HCT116 (cell line): Measurements from ENCODE around the gene PLEKHJ1. TPM values are rescaled to one million over a fixed set of nuclear protein-coding genes. Genes with fewer than 3 reads are reported as not detected.

ENCODE experiments used
- ATAC-seq: fragments of 200-7000 bp; cut with Tn5 transposase; 2 replicates; pipeline ENCODE4 v1.9.1; 2020; ENCODE audit warnings: mild to moderate bottlenecking, moderate library complexity
- BruUV-seq: library from RNA; stranded (reverse); fragments of 400-500 nt; replicated peaks from 2 replicates; lab custom pipeline; 2021; lab: Mats Ljungman, UMichigan
- CTCF ChIA-PET: fragments of 300-600 bp; sonication (Branson Sonifier 250); formaldehyde crosslinking; loops from one replicate; lab custom pipeline; 2021; ENCODE audit warnings: antibody characterized with exemption; lab: Charles Lee
- POLR2A ChIA-PET: fragments of 300-600, 350-600 bp; sonication (Branson Sonifier 250); formaldehyde crosslinking; loops from one replicate; lab custom pipeline; 2021; ENCODE audit warnings: antibody characterized with exemption; lab: Charles Lee
- RAD21 ChIA-PET, 2 experiments: fragments of 300-600 bp; sonication (Branson Sonifier 250); formaldehyde crosslinking; loops; one replicate each; lab custom pipeline; 2023; ENCODE audit warnings: low total read pairs in 2 of 2; ENCODE audit not compliant: uncharacterized antibody in 2 of 2, unreplicated experiment in 2 of 2, low non-redundant PET in 1 of 2; lab: Charles Lee
- DNase-seq: peaks from one replicate; pipeline ENCODE4 v3.0.0-alpha.2; 2010; ENCODE audit warnings: low read depth, low spot score
- H2AFZ ChIP-seq: fragments of 200-600 bp; shearing (Covaris generic), sonication (generic); 2 replicates; pipeline ENCODE4 v1.6.1; 2017; ENCODE audit warnings: low read depth, mixed run types, mixed read lengths, antibody characterized with exemption, low read length; ENCODE audit not compliant: poor library complexity, severe bottlenecking
- H3K27ac ChIP-seq: 2 replicates; pipeline ENCODE4 v1.5.1; 2012; ENCODE audit warnings: low read depth, low read length
- H3K27me3 ChIP-seq: fragments of 200-600 bp; sonication (generic); 2 replicates; pipeline ENCODE4 v1.6.1; 2016; ENCODE audit warnings: mixed run types, low read length, mixed read lengths; ENCODE audit not compliant: insufficient read depth
- H3K36me3 ChIP-seq, 2 experiments: fragments of 200-500 bp in 1 of 2; fragments of 200-600 bp in 1 of 2; sonication (Bioruptor generic) in 1 of 2; sonication (generic) in 1 of 2; 2 replicates each; pipeline versions ENCODE4 v1.5.1 to v1.6.1; 2014 to 2016; ENCODE audit warnings: low read length in 2 of 2, inconsistent platforms in 1 of 2, mixed read lengths in 1 of 2, mixed run types in 1 of 2; ENCODE audit not compliant: insufficient read depth in 2 of 2, control insufficient read depth in 1 of 2
- H3K4me1 ChIP-seq, 2 experiments: fragments of 200-600 bp in 1 of 2; sonication (generic) in 1 of 2; 2 replicates each; pipeline versions ENCODE4 v1.5.1 to v1.6.1; 2012 to 2017; ENCODE audit warnings: low read length in 2 of 2, inconsistent platforms in 1 of 2, mild to moderate bottlenecking in 1 of 2, mixed read lengths in 1 of 2, mixed run types in 1 of 2, moderate library complexity in 1 of 2; ENCODE audit not compliant: insufficient read depth in 2 of 2, control insufficient read depth in 1 of 2
- H3K4me2 ChIP-seq: fragments of 200-600 bp; sonication (generic); 2 replicates; pipeline ENCODE4 v1.6.1; 2017; ENCODE audit warnings: mixed run types, low read length, mixed read lengths
- H3K4me3 ChIP-seq, 2 experiments: fragments of 200-600 bp in 1 of 2; sonication (generic) in 1 of 2; replicated peaks in 1 of 2; 2 replicates each; pipeline ENCODE4 v1.5.1; 2011 to 2016; ENCODE audit warnings: low read length in 2 of 2, control low read depth in 1 of 2, low read depth in 1 of 2, mild to moderate bottlenecking in 1 of 2, mixed read lengths in 1 of 2, mixed run types in 1 of 2
- H3K79me2 ChIP-seq: fragments of 200-600 bp; sonication (generic); 2 replicates; pipeline ENCODE4 v1.6.1; 2017; ENCODE audit warnings: mild to moderate bottlenecking, mixed run types, low read length, moderate library complexity, mixed read lengths; ENCODE audit not compliant: insufficient read depth
- H3K9ac ChIP-seq: fragments of 200-600 bp; sonication (generic); 2 replicates; pipeline ENCODE4 v1.6.1; 2016; ENCODE audit warnings: low read length, mixed read lengths
- H3K9me2 ChIP-seq: fragments of 200-600 bp; sonication (generic), shearing (Covaris generic); 2 replicates; pipeline ENCODE4 v1.6.1; 2017; ENCODE audit warnings: mixed run types, mild to moderate bottlenecking, moderate library complexity; ENCODE audit not compliant: insufficient read depth
- H3K9me3 ChIP-seq, 2 experiments: fragments of 200-500 bp in 1 of 2; fragments of 200-600 bp in 1 of 2; sonication (Bioruptor generic) in 1 of 2; sonication (generic) in 1 of 2; 2 replicates each; pipeline ENCODE4 v1.6.1; 2014 to 2017; ENCODE audit warnings: low read length in 2 of 2, mixed read lengths in 2 of 2, inconsistent platforms in 1 of 2, low read depth in 1 of 2, mild to moderate bottlenecking in 1 of 2, mixed run types in 1 of 2, moderate library complexity in 1 of 2; ENCODE audit not compliant: control insufficient read depth in 1 of 2, insufficient read depth in 1 of 2
- H4K20me1 ChIP-seq: fragments of 200-600 bp; sonication (generic), shearing (Covaris generic); 2 replicates; pipeline ENCODE4 v1.6.1; 2017; ENCODE audit warnings: mixed run types, mild to moderate bottlenecking, moderate library complexity; ENCODE audit not compliant: insufficient read depth
- CBX3 ChIP-seq: IDR thresholded peaks from 2 replicates; pipeline ENCODE4 v1.6.1; 2012; ENCODE audit warnings: low read depth
- CEBPB ChIP-seq: IDR thresholded peaks from 2 replicates; pipeline ENCODE4 v1.6.1; 2012; ENCODE audit warnings: low read depth
- EGR1 ChIP-seq: IDR thresholded peaks from 2 replicates; pipeline ENCODE4 v1.6.1; 2012; ENCODE audit warnings: low read depth
- ELF1 ChIP-seq: IDR thresholded peaks from 2 replicates; pipeline ENCODE4 v1.6.1; 2012; ENCODE audit warnings: low read depth, borderline replicate concordance
- EZH2 ChIP-seq: fragments of 200-600 bp; sonication (generic); IDR thresholded peaks from 2 replicates; pipeline ENCODE4 v1.6.1; 2017; ENCODE audit warnings: antibody characterized with exemption, mixed run types
- EZH2phosphoT487 ChIP-seq: fragments of 200-600 bp; IDR thresholded peaks from 2 replicates; pipeline ENCODE4 v1.6.1; 2018; ENCODE audit warnings: antibody characterized with exemption, borderline replicate concordance
- JUND ChIP-seq: IDR thresholded peaks from 2 replicates; pipeline ENCODE4 v1.6.1; 2012
- POLR2A ChIP-seq: IDR thresholded peaks from 2 replicates; pipeline ENCODE4 v1.7.0; 2011; ENCODE audit warnings: borderline replicate concordance; ENCODE audit not compliant: insufficient read depth, insufficient read length; ENCODE audit errors: extremely low read depth
- POLR2AphosphoS5 ChIP-seq: IDR thresholded peaks from 2 replicates; pipeline ENCODE4 v1.6.1; 2011; ENCODE audit warnings: mild to moderate bottlenecking, low read depth, low read length, moderate library complexity
- RAD21 ChIP-seq: IDR thresholded peaks from 2 replicates; pipeline ENCODE4 v1.6.1; 2012; ENCODE audit warnings: low read depth, mild to moderate bottlenecking
- SIN3A ChIP-seq: IDR thresholded peaks from 2 replicates; pipeline ENCODE4 v1.6.1; 2012; ENCODE audit warnings: low read depth
- SRF ChIP-seq: IDR thresholded peaks from 2 replicates; pipeline ENCODE4 v1.6.1; 2012; ENCODE audit warnings: low read depth
- TCF7L2 ChIP-seq: IDR thresholded peaks from 2 replicates; pipeline ENCODE4 v1.7.0; 2011; ENCODE audit warnings: borderline replicate concordance, inconsistent platforms; ENCODE audit not compliant: insufficient read depth, insufficient read length; ENCODE audit errors: extremely low read depth
- YY1 ChIP-seq: IDR thresholded peaks from 2 replicates; pipeline ENCODE4 v1.6.1; 2011; ENCODE audit warnings: low read length, low read depth, moderate library complexity, mild to moderate bottlenecking; ENCODE audit not compliant: insufficient replicate concordance; ENCODE audit errors: extremely low read depth
- ZFX ChIP-seq: fragments of 450-650 bp; IDR thresholded peaks from 2 replicates; pipeline ENCODE4 v1.6.1; 2017
- intact Hi-C: fragments of 100-400 bp; cut with micrococcal nuclease; formaldehyde crosslinking; loops from 2 replicates; pipeline ENCODE4 v1.10.0; 2022
- total RNA-seq: library from RNA; stranded (reverse); gene quantifications from one replicate; pipeline ENCODE4 v1.2.1, GENCODE V29; 2021; ENCODE audit not compliant: unreplicated experiment
- TF ChIP-seq, protein P1 (sequence below): IDR thresholded peaks from 2 replicates; pipeline ENCODE4 v1.6.1; 2012
- TF ChIP-seq, protein P2 (sequence below): IDR thresholded peaks from 2 replicates; pipeline ENCODE4 v1.6.1; 2012
- TF ChIP-seq, protein P3 (sequence below): IDR thresholded peaks from 2 replicates; pipeline ENCODE4 v1.6.1; 2012; ENCODE audit warnings: low read depth
- TF ChIP-seq, protein P4 (sequence below): IDR thresholded peaks from 2 replicates; pipeline ENCODE4 v1.6.1; 2011; ENCODE audit warnings: mild to moderate bottlenecking, low read length, moderate library complexity; ENCODE audit not compliant: insufficient replicate concordance; ENCODE audit errors: extremely low read depth

The PLEKHJ1 gene
- total RNA-seq, 1 experiment from 2014 or later = 88.2 TPM

DNA sequence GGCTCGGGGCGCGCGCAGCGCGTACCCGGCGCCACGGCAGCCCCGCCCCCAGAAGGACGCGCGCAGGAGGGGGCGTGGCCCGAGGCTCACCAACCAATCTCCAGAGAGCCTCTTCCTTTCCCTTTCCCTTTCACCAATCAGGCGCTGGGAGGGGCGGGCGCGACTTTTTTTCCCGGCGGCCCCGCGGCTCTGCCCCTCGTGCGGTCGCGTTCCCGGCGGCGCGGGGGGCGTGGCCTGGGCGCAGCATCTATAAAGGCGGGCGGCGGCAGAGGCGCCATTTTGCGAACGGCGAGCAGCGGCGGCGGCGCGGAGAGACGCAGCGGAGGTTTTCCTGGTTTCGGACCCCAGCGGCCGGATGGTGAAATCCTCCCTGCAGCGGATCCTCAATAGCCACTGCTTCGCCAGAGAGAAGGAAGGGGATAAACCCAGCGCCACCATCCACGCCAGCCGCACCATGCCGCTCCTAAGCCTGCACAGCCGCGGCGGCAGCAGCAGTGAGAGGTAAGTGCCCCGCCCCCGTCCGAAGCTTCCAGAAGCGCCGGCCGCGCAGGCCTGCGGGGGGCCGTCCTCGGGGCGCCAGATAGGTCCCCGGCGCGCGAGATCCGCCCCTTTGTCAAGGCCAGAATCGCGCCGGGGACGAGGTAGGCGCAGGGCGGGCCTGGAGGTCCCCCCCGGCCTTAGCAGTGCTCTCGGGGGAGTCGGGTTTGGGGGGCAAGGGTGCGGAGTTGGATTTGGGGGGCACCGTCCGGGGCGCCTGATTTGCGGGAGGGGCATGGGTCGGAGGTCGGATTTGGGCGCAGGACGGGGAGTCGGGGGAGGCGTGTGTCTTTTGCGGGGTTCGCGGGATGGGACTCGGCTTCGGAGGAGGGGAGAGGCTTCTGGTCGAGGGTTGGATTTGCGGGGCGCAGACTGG is 33.4 kb upstream of the PLEKHJ1 start (continued):
- TF ChIP-seq, protein P1, sequence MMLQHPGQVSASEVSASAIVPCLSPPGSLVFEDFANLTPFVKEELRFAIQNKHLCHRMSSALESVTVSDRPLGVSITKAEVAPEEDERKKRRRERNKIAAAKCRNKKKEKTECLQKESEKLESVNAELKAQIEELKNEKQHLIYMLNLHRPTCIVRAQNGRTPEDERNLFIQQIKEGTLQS = no peak
- TF ChIP-seq ELF1 (no peak), CBX3 (no peak; the same call in 1 of the 2 replicates), POLR2AphosphoS5 (peak; percentile 100), SIN3A (peak; percentile 97), TCF7L2 (no peak)
- TF ChIP-seq, all 23 proteins: peak for 11

DNA sequence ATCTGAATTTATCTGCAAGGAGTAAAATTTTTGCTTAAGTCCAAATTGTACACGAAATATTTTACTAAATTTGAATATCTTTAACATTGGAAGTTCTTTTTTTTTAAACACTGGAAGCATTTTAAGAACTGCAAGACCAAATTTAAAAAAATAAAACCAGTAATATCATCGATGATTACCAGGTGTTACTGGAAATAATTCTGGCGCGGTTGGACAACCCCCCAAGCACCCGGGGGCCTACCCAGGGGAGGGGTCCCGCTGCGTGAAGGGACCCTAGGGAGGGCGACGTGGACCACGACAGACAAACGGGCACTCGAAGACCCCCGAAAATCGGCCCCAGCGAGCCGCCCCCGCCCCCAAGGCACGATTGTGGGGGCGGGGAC is 32.7 kb upstream of the PLEKHJ1 start:
- H3K79me2 ChIP-seq = peaks cover 44% of the 10 kb centered on the region
- H3K9me2 ChIP-seq = no peaks in the 10 kb centered on the region
- peaks cover 17 to 42% of the 10 kb centered on the region in 2 experiments for H3K4me1 ChIP-seq
- TF ChIP-seq RAD21 (no peak), ZFX (no peak), YY1 (no peak), SIN3A (no peak), JUND (no peak), SRF (no peak), POLR2AphosphoS5 (no peak), EGR1 (no peak), EZH2 (no peak), POLR2A (no peak), EZH2phosphoT487 (no peak), TCF7L2 (no peak), CEBPB (no peak)
- TF ChIP-seq, protein P2, sequence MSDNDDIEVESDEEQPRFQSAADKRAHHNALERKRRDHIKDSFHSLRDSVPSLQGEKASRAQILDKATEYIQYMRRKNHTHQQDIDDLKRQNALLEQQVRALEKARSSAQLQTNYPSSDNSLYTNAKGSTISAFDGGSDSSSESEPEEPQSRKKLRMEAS = no peak
- TF ChIP-seq, protein P3, sequence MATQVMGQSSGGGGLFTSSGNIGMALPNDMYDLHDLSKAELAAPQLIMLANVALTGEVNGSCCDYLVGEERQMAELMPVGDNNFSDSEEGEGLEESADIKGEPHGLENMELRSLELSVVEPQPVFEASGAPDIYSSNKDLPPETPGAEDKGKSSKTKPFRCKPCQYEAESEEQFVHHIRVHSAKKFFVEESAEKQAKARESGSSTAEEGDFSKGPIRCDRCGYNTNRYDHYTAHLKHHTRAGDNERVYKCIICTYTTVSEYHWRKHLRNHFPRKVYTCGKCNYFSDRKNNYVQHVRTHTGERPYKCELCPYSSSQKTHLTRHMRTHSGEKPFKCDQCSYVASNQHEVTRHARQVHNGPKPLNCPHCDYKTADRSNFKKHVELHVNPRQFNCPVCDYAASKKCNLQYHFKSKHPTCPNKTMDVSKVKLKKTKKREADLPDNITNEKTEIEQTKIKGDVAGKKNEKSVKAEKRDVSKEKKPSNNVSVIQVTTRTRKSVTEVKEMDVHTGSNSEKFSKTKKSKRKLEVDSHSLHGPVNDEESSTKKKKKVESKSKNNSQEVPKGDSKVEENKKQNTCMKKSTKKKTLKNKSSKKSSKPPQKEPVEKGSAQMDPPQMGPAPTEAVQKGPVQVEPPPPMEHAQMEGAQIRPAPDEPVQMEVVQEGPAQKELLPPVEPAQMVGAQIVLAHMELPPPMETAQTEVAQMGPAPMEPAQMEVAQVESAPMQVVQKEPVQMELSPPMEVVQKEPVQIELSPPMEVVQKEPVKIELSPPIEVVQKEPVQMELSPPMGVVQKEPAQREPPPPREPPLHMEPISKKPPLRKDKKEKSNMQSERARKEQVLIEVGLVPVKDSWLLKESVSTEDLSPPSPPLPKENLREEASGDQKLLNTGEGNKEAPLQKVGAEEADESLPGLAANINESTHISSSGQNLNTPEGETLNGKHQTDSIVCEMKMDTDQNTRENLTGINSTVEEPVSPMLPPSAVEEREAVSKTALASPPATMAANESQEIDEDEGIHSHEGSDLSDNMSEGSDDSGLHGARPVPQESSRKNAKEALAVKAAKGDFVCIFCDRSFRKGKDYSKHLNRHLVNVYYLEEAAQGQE = no peak
- TF ChIP-seq, protein P4, sequence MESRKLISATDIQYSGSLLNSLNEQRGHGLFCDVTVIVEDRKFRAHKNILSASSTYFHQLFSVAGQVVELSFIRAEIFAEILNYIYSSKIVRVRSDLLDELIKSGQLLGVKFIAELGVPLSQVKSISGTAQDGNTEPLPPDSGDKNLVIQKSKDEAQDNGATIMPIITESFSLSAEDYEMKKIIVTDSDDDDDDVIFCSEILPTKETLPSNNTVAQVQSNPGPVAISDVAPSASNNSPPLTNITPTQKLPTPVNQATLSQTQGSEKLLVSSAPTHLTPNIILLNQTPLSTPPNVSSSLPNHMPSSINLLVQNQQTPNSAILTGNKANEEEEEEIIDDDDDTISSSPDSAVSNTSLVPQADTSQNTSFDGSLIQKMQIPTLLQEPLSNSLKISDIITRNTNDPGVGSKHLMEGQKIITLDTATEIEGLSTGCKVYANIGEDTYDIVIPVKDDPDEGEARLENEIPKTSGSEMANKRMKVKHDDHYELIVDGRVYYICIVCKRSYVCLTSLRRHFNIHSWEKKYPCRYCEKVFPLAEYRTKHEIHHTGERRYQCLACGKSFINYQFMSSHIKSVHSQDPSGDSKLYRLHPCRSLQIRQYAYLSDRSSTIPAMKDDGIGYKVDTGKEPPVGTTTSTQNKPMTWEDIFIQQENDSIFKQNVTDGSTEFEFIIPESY = no peak
- H4K20me1 ChIP-seq = peaks cover 18% of the 10 kb centered on the region; the same call in 1 of the 2 replicates
- peak overlapping the region; percentile 87 for H3K4me2 ChIP-seq
- peak overlapping the region; percentile 55 for H3K9ac ChIP-seq
- H3K9me3 ChIP-seq = no peaks in the 10 kb centered on the region
- intact Hi-C loops = loop anchor here (5.0 kb wide), 1 partner anchor 102 kb away; no protein-coding TSS in a partner anchor
- RAD21 ChIA-PET = no interaction called here
- BruUV-seq = no TSS peak
- CTCF ChIA-PET = no interaction called here
- ATAC-seq = no peak
- peak overlapping the region; percentile 74 for H2AFZ ChIP-seq
- no peak for DNase-seq
- H3K4me3 ChIP-seq = peak overlapping the region; percentile 42 to 57
- peaks cover 11 to 22% of the 10 kb centered on the region in 2 experiments; a peak in 2 of 4 replicates for H3K36me3 ChIP-seq
- H3K27me3 ChIP-seq = no peaks in the 10 kb centered on the region
- H3K27ac ChIP-seq = peak overlapping the region; percentile 53
- POLR2A ChIA-PET = no interaction called here
